Kidney glomerular epithelial cell (primary cell): ENCODE results near the gene MAP2K4.

ENCODE experiments used
- DNase-seq: peaks from one replicate; lab custom pipeline; 2025; lab: John Stamatoyannopoulos, UW

Gene MAP2K4

GRCh38 chr17:12089809-12090384, 69.2 kb downstream of the MAP2K4 start:
- DNase-seq: no peak

GRCh38 chr17:12094336-12094735, 73.7 kb downstream of the MAP2K4 start:
- DNase-seq: no peak

GRCh38 chr17:12095522-12095921, 74.8 kb downstream of the MAP2K4 start:
- no peak for DNase-seq

- no peak for DNase-seq
Observed at GRCh38 chr17:12097326-12097725, 76.6 kb downstream of the MAP2K4 start.

GRCh38 chr17:12098568-12098967, 77.9 kb downstream of the MAP2K4 start:
- no peak for DNase-seq

- no peak for DNase-seq
Observed at GRCh38 chr17:12099412-12099811, 78.7 kb downstream of the MAP2K4 start.

GRCh38 chr17:12104831-12105230, 84.2 kb downstream of the MAP2K4 start:
- no peak for DNase-seq

GRCh38 chr17:12107905-12108304, 87.2 kb downstream of the MAP2K4 start:
- no peak for DNase-seq

- no peak for DNase-seq
Observed at GRCh38 chr17:12110906-12111305, 90.2 kb downstream of the MAP2K4 start.

GRCh38 chr17:12113156-12113555, 92.5 kb downstream of the MAP2K4 start:
- DNase-seq: no peak

GRCh38 chr17:12114686-12115418, 94.2 kb downstream of the MAP2K4 start:
- no peak for DNase-seq

- DNase-seq: no peak
Observed at GRCh38 chr17:12116143-12116542, 95.5 kb downstream of the MAP2K4 start.

GRCh38 chr17:12118617-12119016, 97.9 kb downstream of the MAP2K4 start:
- DNase-seq: no peak

- no peak for DNase-seq
Observed at GRCh38 chr17:12122075-12122474, 101.4 kb downstream of the MAP2K4 start.

GRCh38 chr17:12127177-12127576, 106.5 kb downstream of the MAP2K4 start:
- no peak for DNase-seq

GRCh38 chr17:12127667-12128066, 107.0 kb downstream of the MAP2K4 start:
- no peak for DNase-seq

- DNase-seq: no peak
Observed at GRCh38 chr17:12128946-12129345, 108.3 kb downstream of the MAP2K4 start.

GRCh38 chr17:12133183-12133582, 112.5 kb downstream of the MAP2K4 start:
- DNase-seq: no peak

- no peak for DNase-seq
Observed at GRCh38 chr17:12134101-12134500, 113.4 kb downstream of the MAP2K4 start.

GRCh38 chr17:12134587-12134986, 113.9 kb downstream of the MAP2K4 start:
- no peak for DNase-seq

- DNase-seq: no peak
Observed at GRCh38 chr17:12136243-12136642, 115.6 kb downstream of the MAP2K4 start.

GRCh38 chr17:12136646-12137045, 116.0 kb downstream of the MAP2K4 start:
- no peak for DNase-seq

- DNase-seq: no peak
Observed at GRCh38 chr17:12137859-12138258, 117.2 kb downstream of the MAP2K4 start.

GRCh38 chr17:12140685-12141084, 120.0 kb downstream of the MAP2K4 start:
- DNase-seq: no peak
